22Rv1 (cell line): ENCODE measurements around the gene MS4A10.

Experiments
- CTCF ChIP-seq: fragments of 450-650 bp; IDR thresholded peaks from 2 replicates; pipeline ENCODE4 v1.5.1; 2017; ENCODE audit warnings: mild to moderate bottlenecking
- ZFX ChIP-seq: fragments of 450-650 bp; IDR thresholded peaks from 2 replicates; pipeline ENCODE4 v1.6.1; 2017; ENCODE audit warnings: antibody characterized with exemption, borderline replicate concordance

- TF ChIP-seq CTCF, result no peak
- no peak for TF ChIP-seq ZFX
These were observed 46.0 kb upstream of the MS4A10 start for GRCh38 chr11:60739114-60739513.
